GM19193 (cell line): ENCODE measurements around the gene OTOG.

Source experiments
- POLR2A ChIP-seq: IDR thresholded peaks from 4 replicates; pipeline ENCODE4 v1.6.1; 2011; ENCODE audit not compliant: insufficient read depth, insufficient read length; ENCODE audit errors: extremely low read depth

Gene OTOG

GRCh38 chr11:17579451-17579850 lies 32.4 kb downstream of the OTOG start:
- TF ChIP-seq POLR2A, result no peak

- TF ChIP-seq POLR2A, result no peak
These were observed 33.2 kb downstream of the OTOG start for GRCh38 chr11:17580271-17580670.

DNA sequence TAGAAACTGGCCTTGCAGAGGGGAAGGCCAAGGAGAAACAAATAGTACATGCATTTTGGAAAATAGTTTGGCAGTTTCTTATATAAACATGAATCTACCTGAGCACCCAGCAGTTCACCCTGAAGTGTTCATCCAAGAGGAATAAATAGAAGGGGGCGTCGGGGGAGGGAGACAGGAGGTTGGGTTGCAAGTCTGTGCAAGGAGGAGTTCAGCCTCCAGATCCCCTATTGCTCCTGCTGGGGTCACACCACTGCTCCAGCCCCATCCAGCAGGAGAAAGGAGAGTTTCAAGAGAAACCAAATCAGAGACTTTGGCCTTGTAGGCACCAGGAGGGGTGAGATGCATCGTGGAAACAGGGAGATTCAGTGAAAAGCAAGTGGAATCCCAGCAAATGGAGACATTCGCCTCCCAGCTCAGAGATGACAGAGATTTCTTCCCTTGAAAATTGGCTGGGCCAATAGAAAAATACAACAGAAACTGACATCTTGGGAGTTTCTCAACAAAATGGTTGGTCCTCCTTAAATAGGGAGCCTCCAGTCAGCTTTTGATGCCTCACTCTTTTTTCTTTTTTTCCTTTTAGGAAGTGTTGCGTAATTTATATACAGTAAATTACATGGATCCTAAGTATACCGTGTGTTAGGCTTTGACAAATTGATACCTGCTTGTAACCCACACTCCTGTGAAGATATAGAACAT lies 34.1 kb downstream of the OTOG start:
- no peak for TF ChIP-seq POLR2A

- no peak for TF ChIP-seq POLR2A
These were observed 34.6 kb downstream of the OTOG start for GRCh38 chr11:17581732-17582053.

DNA sequence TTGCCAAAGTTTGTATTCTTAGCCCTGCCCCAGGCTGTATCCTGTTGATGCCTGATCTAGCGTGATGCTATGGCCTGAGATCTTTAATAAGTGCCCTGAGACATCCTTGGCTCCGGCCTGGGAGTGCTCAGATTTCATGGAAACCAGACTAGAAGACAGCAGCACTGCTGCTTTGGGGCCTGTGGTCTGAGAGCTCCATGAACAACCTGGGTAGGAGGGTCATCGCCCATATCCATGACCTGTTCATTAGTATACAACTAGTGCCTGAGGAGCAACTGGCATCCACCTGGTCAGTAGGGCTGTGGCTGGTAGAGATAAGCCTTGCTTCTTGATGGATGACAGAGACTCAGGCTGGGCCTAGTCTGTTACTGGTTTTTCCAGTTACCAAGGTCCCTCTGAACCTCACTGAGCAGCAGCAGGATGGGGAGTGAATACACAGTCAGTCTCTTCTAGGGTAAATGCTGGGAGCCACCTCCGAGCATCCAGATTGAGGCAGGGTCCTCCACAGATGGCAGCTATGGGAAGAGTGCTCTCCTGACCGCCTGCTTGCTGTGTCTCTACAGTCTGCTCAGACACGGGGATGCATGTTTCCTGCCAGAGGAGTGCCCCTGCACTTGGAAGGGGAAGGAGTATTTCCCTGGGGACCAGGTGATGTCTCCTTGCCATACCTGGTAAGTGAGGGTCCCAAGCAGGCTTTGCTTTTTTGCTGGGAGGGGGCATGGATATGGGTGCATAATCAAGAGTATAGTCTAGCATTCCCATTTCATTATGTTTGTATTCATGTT lies 39.0 kb downstream of the OTOG start:
- TF ChIP-seq POLR2A, result no peak

GRCh38 chr11:17588166-17588565 lies 41.1 kb downstream of the OTOG start:
- TF ChIP-seq POLR2A, result no peak

- TF ChIP-seq POLR2A, result no peak
These were observed 41.7 kb downstream of the OTOG start for GRCh38 chr11:17588721-17589120.

- no peak for TF ChIP-seq POLR2A
These were observed 43.4 kb downstream of the OTOG start for GRCh38 chr11:17590463-17590862.

DNA sequence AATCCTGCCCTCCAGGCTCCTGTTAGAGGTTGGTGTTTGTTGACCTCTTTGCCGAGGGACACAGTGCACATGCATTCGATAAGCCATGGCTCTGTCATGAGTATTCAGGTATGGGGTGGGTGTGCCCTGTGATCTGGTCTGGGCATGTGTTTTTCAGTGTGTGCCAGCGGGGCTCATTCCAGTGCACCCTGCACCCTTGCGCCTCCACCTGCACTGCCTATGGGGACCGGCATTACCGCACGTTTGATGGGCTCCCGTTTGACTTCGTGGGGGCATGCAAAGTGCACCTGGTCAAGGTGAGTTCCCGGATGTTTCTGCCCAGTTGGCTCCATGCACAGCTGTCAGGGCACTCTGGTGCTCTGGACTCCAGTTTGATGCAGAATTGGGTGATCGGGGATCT lies 44.2 kb downstream of the OTOG start:
- no peak for TF ChIP-seq POLR2A

- no peak for TF ChIP-seq POLR2A
These were observed 46.6 kb downstream of the OTOG start for GRCh38 chr11:17593466-17594245.

DNA sequence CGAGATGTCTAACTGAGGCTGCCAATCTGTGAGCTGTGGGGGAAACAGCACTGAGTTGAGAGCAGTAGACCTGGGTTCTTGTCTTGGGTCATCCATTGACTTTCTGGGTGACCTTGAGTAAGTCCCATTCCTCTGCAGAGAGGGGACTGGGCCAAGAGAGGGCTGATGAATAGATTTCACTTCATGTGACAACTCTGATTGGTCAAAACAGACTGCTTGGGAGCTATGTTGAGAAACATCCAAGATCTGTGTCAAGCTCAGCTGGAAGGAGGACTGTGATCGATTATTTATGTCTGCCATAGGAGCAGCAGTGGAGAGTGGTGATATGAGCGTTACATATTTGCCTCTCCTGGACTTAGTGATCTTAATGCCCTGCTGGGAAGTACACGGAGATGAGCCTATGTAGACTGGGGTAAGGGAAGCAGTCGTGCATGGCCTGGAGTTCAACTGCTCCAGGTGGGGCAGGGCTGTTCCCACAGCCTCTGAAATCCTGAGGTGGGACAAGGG lies 47.7 kb downstream of the OTOG start:
- no peak for TF ChIP-seq POLR2A

GRCh38 chr11:17595526-17596309 lies 48.7 kb downstream of the OTOG start:
- TF ChIP-seq POLR2A, result no peak

DNA sequence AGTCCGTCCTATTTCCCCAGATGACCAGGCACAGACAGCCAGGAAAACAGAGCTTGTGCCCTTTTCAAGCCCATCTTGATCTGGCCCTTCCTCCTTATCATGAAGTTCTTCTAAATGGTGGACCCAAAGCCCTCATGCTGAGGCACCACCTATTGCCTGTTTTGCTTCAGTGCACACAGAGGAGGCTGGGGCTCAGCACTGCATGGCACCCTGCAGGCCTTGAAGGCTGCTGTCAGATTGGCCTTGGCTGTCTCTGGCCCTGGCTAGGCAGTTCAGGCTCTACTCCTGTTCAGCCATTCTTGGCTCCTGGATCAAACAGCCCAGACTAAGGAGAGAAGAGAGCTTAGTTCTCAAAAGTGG lies 49.2 kb downstream of the OTOG start:
- TF ChIP-seq POLR2A, result no peak

GRCh38 chr11:17596711-17597110 lies 49.7 kb downstream of the OTOG start:
- TF ChIP-seq POLR2A, result no peak

DNA sequence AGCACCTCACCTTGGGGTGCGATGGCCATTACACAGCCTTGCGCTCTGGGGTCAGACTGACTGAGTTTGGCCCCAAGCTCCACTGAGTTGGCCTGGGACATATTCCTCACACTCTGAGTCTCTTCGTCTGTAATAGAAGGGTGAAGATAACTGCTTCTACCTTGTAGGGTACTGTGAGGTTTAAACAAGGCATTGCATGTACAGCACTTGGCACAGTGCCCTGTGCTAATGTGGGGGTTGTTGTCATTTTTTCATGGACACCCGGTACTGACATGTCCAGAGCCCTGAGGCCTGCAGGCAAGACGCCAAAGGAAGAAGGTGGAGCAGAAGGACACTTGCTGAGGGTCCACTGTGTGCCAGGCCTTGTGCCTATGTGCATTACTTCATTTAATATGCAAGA lies 50.7 kb downstream of the OTOG start:
- no peak for TF ChIP-seq POLR2A
